SK-N-SH (cell line): ENCODE measurements around the gene CBLN4. TPM values are rescaled to one million over a fixed set of nuclear protein-coding genes. Genes with fewer than 3 reads are reported as not detected.
A peak's percentile ranks its signal among the peaks of the same experiment; 100 is the strongest.

Experiments
- CTCF ChIA-PET: fragments of 300-600, 350-600 bp; formaldehyde crosslinking; extraction: SDS; loops from one replicate; lab custom pipeline; 2021; lab: Yijun Ruan, JAX
- POLR2A ChIA-PET: fragments of 350-600 bp; sonication (Branson Sonifier 250); formaldehyde crosslinking; extraction: SDS; loops from one replicate; lab custom pipeline; 2020; ENCODE audit warnings: antibody characterized with exemption, inconsistent platforms; lab: Yijun Ruan, JAX
- DNase-seq: peaks from one replicate; pipeline ENCODE4 v3.0.0; 2012
- H2AFZ ChIP-seq: fragments of 200-600 bp; sonication (generic); 2 replicates; pipeline ENCODE4 v1.8.1; 2016; ENCODE audit warnings: antibody characterized with exemption, mild to moderate bottlenecking, low read depth
- H3F3A ChIP-seq: fragments of 200-600 bp; sonication (generic); replicated peaks from 2 replicates; pipeline ENCODE3; 2016; ENCODE audit warnings: antibody characterized with exemption, mild to moderate bottlenecking; ENCODE audit not compliant: insufficient read depth
- H3K27ac ChIP-seq, 2 experiments: fragments of 200-500 bp in 1 of 2; fragments of 200-600 bp in 1 of 2; sonication (Bioruptor generic) in 1 of 2; sonication (generic), shearing (Covaris generic) in 1 of 2; 2 replicates each; pipeline versions ENCODE4 v1.5.1 to v1.6.1; 2014 to 2016; ENCODE audit warnings: low read depth in 2 of 2, inconsistent platforms in 1 of 2, low read length in 1 of 2, mild to moderate bottlenecking in 1 of 2, mixed read lengths in 1 of 2
- H3K27me3 ChIP-seq: fragments of 200-600 bp; sonication (generic), shearing (Covaris generic); 2 replicates; pipeline ENCODE4 v1.6.1; 2016; ENCODE audit warnings: mixed run types; ENCODE audit not compliant: insufficient read depth
- H3K36me3 ChIP-seq, 2 experiments: fragments of 200-500 bp in 1 of 2; fragments of 200-600 bp in 1 of 2; sonication (Bioruptor generic) in 1 of 2; sonication (generic) in 1 of 2; replicated peaks in 1 of 2; 2 replicates each; pipeline versions ENCODE3 to v1.5.1; 2014 to 2016; ENCODE audit warnings: low read length in 1 of 2, mild to moderate bottlenecking in 1 of 2; ENCODE audit not compliant: insufficient read depth in 2 of 2, control insufficient read depth in 1 of 2
- H3K4me1 ChIP-seq, 2 experiments: fragments of 200-500 bp in 1 of 2; fragments of 200-600 bp in 1 of 2; sonication (Bioruptor generic) in 1 of 2; sonication (generic), shearing (Covaris generic) in 1 of 2; 2 replicates each; pipeline versions ENCODE4 v1.5.1 to v1.6.1; 2014 to 2016; ENCODE audit warnings: low read depth in 1 of 2, low read length in 1 of 2, mixed run types in 1 of 2; ENCODE audit not compliant: insufficient read depth in 2 of 2, control insufficient read depth in 1 of 2
- H3K4me2 ChIP-seq: fragments of 200-600 bp; sonication (generic), shearing (Covaris generic); 2 replicates; pipeline ENCODE4 v1.6.1; 2017; ENCODE audit warnings: mixed run types
- H3K4me3 ChIP-seq, 2 experiments: fragments of 200-500 bp in 1 of 2; fragments of 200-600 bp in 1 of 2; sonication (Bioruptor generic) in 1 of 2; sonication (generic), shearing (Covaris generic) in 1 of 2; 2 replicates each; pipeline versions ENCODE4 v1.5.1 to v1.8.1; 2014 to 2016; ENCODE audit warnings: low read depth in 2 of 2, inconsistent platforms in 1 of 2, low read length in 1 of 2, mild to moderate bottlenecking in 1 of 2, mixed read lengths in 1 of 2, moderate library complexity in 1 of 2
- H3K79me2 ChIP-seq: fragments of 200-600 bp; sonication (generic); 2 replicates; pipeline ENCODE4 v1.8.1; 2017; ENCODE audit warnings: mild to moderate bottlenecking; ENCODE audit not compliant: insufficient read depth
- H3K9ac ChIP-seq: fragments of 200-600 bp; sonication (generic); 2 replicates; pipeline ENCODE4 v1.6.1; 2017; ENCODE audit warnings: mixed run types
- H3K9me2 ChIP-seq: fragments of 200-600 bp; sonication (generic); 2 replicates; pipeline ENCODE4 v1.6.1; 2017; ENCODE audit warnings: mixed run types
- H3K9me3 ChIP-seq: fragments of 200-600 bp; sonication (generic); 2 replicates; pipeline ENCODE4 v1.6.1; 2017; ENCODE audit warnings: mixed run types, mild to moderate bottlenecking, moderate library complexity
- H4K20me1 ChIP-seq: fragments of 200-600 bp; sonication (generic); 2 replicates; pipeline ENCODE4 v1.6.1; 2017; ENCODE audit warnings: mild to moderate bottlenecking, mixed run types; ENCODE audit not compliant: insufficient read depth
- CHD2 ChIP-seq: fragments of 150-350 bp; IDR thresholded peaks from 2 replicates; pipeline ENCODE4 v1.6.1; 2018; ENCODE audit warnings: low read length; ENCODE audit not compliant: partially characterized antibody
- EP300 ChIP-seq, 2 experiments: IDR thresholded peaks; 2 replicates each; pipeline versions ENCODE4 v1.4.0 to v1.6.1; 2012; ENCODE audit warnings: borderline replicate concordance in 1 of 2, low read depth in 1 of 2, low read length in 1 of 2
- EZH2phosphoT487 ChIP-seq: fragments of 200-600 bp; sonication (generic); IDR thresholded peaks from 2 replicates; pipeline ENCODE4 v1.6.1; 2017; ENCODE audit warnings: low read depth, mixed run types, mild to moderate bottlenecking, antibody characterized with exemption, moderate library complexity, borderline replicate concordance
- FOXJ3 ChIP-seq: sonication (generic); formaldehyde crosslinking; IDR thresholded peaks from 2 replicates; pipeline ENCODE4 v1.5.1; 2020; ENCODE audit warnings: mild to moderate bottlenecking, missing genetic modification reagents
- FOXM1 ChIP-seq: IDR thresholded peaks from 2 replicates; pipeline ENCODE4 v1.4.0; 2012; ENCODE audit warnings: low read depth, mild to moderate bottlenecking
- GABPA ChIP-seq: IDR thresholded peaks from 2 replicates; pipeline ENCODE4 v1.4.0; 2012; ENCODE audit warnings: low read depth, mild to moderate bottlenecking
- GATA2 ChIP-seq: sonication (generic); formaldehyde crosslinking; IDR thresholded peaks from 2 replicates; pipeline ENCODE4 v1.5.0; 2020; ENCODE audit warnings: mild to moderate bottlenecking, missing genetic modification reagents
- JUND ChIP-seq: IDR thresholded peaks from 2 replicates; pipeline ENCODE4 v1.4.0; 2012
- NFIC ChIP-seq: IDR thresholded peaks from 2 replicates; pipeline ENCODE4 v1.4.0; 2012; ENCODE audit warnings: borderline replicate concordance
- RAD21 ChIP-seq: IDR thresholded peaks from 2 replicates; pipeline ENCODE4 v1.6.1; 2012; ENCODE audit warnings: mild to moderate bottlenecking, low read length
- RCOR1 ChIP-seq: fragments of 150-350 bp; IDR thresholded peaks from 2 replicates; pipeline ENCODE4 v1.6.1; 2017; ENCODE audit warnings: antibody characterized with exemption, low read length
- SMC3 ChIP-seq: IDR thresholded peaks from 2 replicates; pipeline ENCODE4 v1.6.1; 2012; ENCODE audit warnings: low read depth, low read length, improper control_type of control experiment
- TAF1 ChIP-seq: IDR thresholded peaks from 2 replicates; pipeline ENCODE4 v1.6.1; 2012; ENCODE audit warnings: low read depth, mild to moderate bottlenecking, low read length, moderate library complexity, borderline replicate concordance
- TCF12 ChIP-seq: IDR thresholded peaks from 2 replicates; pipeline ENCODE4 v1.4.0; 2012
- USF1 ChIP-seq: IDR thresholded peaks from 2 replicates; pipeline ENCODE4 v1.4.0; 2012; ENCODE audit warnings: low read depth, borderline replicate concordance
- YY1 ChIP-seq: IDR thresholded peaks from 2 replicates; pipeline ENCODE4 v1.4.0; 2012; ENCODE audit warnings: low read depth, mild to moderate bottlenecking
- WGBS: methylation state at CpG from one replicate; pipeline ENCODE4 v1.1.6; 2017; ENCODE audit warnings: low lambda C conversion rate; 5-methylcytosine and 5-hydroxymethylcytosine counted together
- polyA plus RNA-seq, 3 experiments: library from polyadenylated mRNA; depleted of rRNA; stranded (reverse); fragments of >200 nt; gene quantifications; 2 replicates each; pipeline ENCODE4 v1.2.3, GENCODE V29; 2012
- TF ChIP-seq, protein P1 (sequence below): IDR thresholded peaks from 2 replicates; pipeline ENCODE4; 2012

CBLN4 gene
- polyA plus RNA-seq, 1 of the 3 experiments (the other 2 are of a cell fraction): not detected

GRCh38 chr20:56002908-56003800 lies 2.2 kb downstream of the CBLN4 start:
- peak; percentile 54 for DNase-seq
- Histone ChIP-seq H3K9me3 (no peaks in the 10 kb centered on the region), H2AFZ (no peak overlapping the region), H3K4me2 (no peak overlapping the region), H3K4me1 (peaks cover 0 to 19% of the 10 kb centered on the region in 2 experiments; a peak in 1 of 4 replicates), H3F3A (no peaks in the 10 kb centered on the region), H3K9ac (no peak overlapping the region), H3K79me2 (no peaks in the 10 kb centered on the region), H3K9me2 (no peaks in the 10 kb centered on the region), H3K27ac (no peak overlapping the region), H3K27me3 (no peaks in the 10 kb centered on the region), H3K4me3 (peak overlapping the region in 1 of 2 experiments; percentile 28; a peak in 1 of 4 replicates), H4K20me1 (no peaks in the 10 kb centered on the region), H3K36me3 (no peaks in the 10 kb centered on the region)
- ChIA-PET POLR2A (no interaction called here), CTCF (interaction anchor here (1.1 kb wide), 1 partner anchor 13 kb away, joined by 4 read pairs; no protein-coding TSS in a partner anchor)
- 16% methylated on average over 24 of the region's 38 CpGs for WGBS
- TF ChIP-seq EZH2phosphoT487 (no peak), GATA2 (CRISPR knock-in tag) (peak; percentile 30; the same call in 1 of the 2 replicates), RAD21 (no peak)

DNA sequence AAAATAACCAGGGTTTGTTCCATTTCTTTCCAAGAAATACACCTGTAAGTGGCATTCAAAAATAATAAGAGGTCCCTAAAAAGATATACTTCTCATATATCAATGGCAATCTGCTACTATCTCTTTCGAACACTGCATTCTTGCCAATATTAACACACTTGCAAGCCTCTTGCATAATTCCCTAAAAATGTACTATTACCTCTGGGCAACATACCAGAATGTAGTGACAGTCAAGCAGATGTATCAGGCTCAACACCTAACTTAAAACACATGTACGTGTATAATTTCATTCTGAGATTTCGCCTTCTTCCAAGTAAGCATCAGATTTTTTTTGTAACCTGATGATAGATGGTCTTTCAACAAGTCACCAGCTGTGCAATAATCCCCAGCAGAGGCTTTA lies 3.4 kb downstream of the CBLN4 start:
- H3F3A ChIP-seq: no peaks in the 10 kb centered on the region
- POLR2A ChIA-PET: no interaction called here
- WGBS: 8% methylated on average over 3 of the region's 3 CpGs

More for the DNA sequence above, 3.4 kb downstream of the CBLN4 start:
- TF ChIP-seq USF1: no peak
- TF ChIP-seq SMC3: no peak
- TF ChIP-seq RCOR1: no peak
- no peak for TF ChIP-seq FOXJ3 (CRISPR knock-in tag)
- no peak for TF ChIP-seq FOXM1
- no peak for TF ChIP-seq TCF12
- TF ChIP-seq GABPA: no peak
- no peak for TF ChIP-seq YY1
- TF ChIP-seq, protein P1, sequence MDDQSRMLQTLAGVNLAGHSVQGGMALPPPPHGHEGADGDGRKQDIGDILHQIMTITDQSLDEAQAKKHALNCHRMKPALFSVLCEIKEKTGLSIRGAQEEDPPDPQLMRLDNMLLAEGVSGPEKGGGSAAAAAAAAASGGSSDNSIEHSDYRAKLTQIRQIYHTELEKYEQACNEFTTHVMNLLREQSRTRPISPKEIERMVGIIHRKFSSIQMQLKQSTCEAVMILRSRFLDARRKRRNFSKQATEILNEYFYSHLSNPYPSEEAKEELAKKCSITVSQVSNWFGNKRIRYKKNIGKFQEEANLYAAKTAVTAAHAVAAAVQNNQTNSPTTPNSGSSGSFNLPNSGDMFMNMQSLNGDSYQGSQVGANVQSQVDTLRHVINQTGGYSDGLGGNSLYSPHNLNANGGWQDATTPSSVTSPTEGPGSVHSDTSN: no peak
- TF ChIP-seq CHD2: no peak
- TF ChIP-seq JUND: no peak
- TF ChIP-seq NFIC: no peak
- no peak for TF ChIP-seq EP300 (IDR thresholded peaks at IDR 0.05; ENCODE audit: borderline replicate concordance in 1 of 2, low read depth in 1 of 2, low read length in 1 of 2)
- no peak for TF ChIP-seq EZH2phosphoT487
- TF ChIP-seq TAF1: no peak
- TF ChIP-seq, all 33 proteins: peak for 0
- no peaks in the 10 kb centered on the region for H3K9me3 ChIP-seq
- no peaks in the 10 kb centered on the region for H3K9me2 ChIP-seq
- no peaks in the 10 kb centered on the region for H3K79me2 ChIP-seq
- no peak overlapping the region for H3K4me3 ChIP-seq
- CTCF ChIA-PET: interaction anchor here (0.6 to 1.1 kb wide), 2 partner anchors 11 to 172 kb away, joined by 4 read pairs; no protein-coding TSS in a partner anchor
- H2AFZ ChIP-seq: no peak overlapping the region
- H4K20me1 ChIP-seq: no peaks in the 10 kb centered on the region
- no peak overlapping the region for H3K27ac ChIP-seq
- H3K4me1 ChIP-seq: peaks cover 0 to 19% of the 10 kb centered on the region in 2 experiments; a peak in 1 of 4 replicates
- no peak overlapping the region for H3K4me2 ChIP-seq
- no peaks in the 10 kb centered on the region for H3K36me3 ChIP-seq
- no peaks in the 10 kb centered on the region for H3K27me3 ChIP-seq
- H3K9ac ChIP-seq: no peak overlapping the region
- no peak for DNase-seq
